Mesothelial cell of epicardium (in vitro differentiated cells): ENCODE results near the gene RBM4. TPM values are rescaled to one million over a fixed set of nuclear protein-coding genes. Genes with fewer than 3 reads are reported as not detected.

Source experiments
- DNase-seq, 2 experiments: peaks; one replicate each; pipeline ENCODE4 v3.0.0; 2021; ENCODE audit warnings: low spot score in 2 of 2; ENCODE audit not compliant: unreplicated experiment in 2 of 2
- H3K27ac Mint-ChIP-seq: 2 replicates; pipeline ENCODE4 v1.8.0; 2021; ENCODE audit warnings: mixed read lengths
- H3K27me3 Mint-ChIP-seq: 2 replicates; pipeline ENCODE4 v1.8.0; 2021; ENCODE audit warnings: low read depth, mixed read lengths
- H3K36me3 Mint-ChIP-seq: 2 replicates; pipeline ENCODE4 v1.8.0; 2021; ENCODE audit warnings: mixed read lengths
- H3K4me1 Mint-ChIP-seq: 2 replicates; pipeline ENCODE4 v1.8.0; 2021; ENCODE audit warnings: mixed read lengths
- H3K4me3 Mint-ChIP-seq: 2 replicates; pipeline ENCODE4 v1.8.0; 2021; ENCODE audit warnings: mild to moderate bottlenecking, moderate library complexity, mixed read lengths
- H3K9me3 Mint-ChIP-seq: 2 replicates; pipeline ENCODE4 v1.8.0; 2021; ENCODE audit warnings: mixed read lengths
- CTCF ChIP-seq: fragments of 200-600 bp; sonication (generic); IDR thresholded peaks from one replicate; pipeline ENCODE4 v1.5.0; 2021; ENCODE audit warnings: antibody characterized with exemption; ENCODE audit not compliant: unreplicated experiment
- total RNA-seq: library from RNA; stranded (reverse); gene quantifications from 3 replicates; pipeline ENCODE4 v1.2.1, GENCODE V29; 2021

RBM4 gene
- total RNA-seq, 1 donor from 2014 or later: 240 TPM

DNA sequence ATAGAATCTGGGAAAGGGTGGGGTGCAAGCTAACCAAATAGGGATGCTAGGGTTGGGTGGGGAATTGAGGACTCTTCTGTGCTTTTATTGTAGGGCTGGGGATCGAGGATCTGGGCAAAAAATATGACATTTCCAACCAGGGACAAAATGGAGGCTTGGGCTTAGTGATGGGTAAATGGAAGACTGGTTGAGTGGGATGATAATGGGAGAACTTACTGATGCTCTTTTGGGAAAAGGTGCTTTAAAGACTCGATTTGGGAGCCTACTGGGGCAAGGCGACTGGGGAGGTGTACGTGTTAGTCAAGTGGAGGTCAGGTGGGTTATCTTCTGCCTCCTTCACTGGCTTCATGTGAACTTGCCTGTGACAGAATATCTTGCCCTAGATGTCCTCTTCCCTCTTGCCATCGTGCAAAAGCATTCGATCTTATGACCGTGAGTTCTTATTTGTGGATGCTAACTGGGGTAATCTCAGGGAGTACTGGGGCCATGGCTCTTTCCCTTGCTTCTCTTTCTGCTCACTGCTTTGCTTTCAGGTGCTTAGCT is 10.4 kb upstream of the RBM4 start:
- Mint-ChIP-seq H3K9me3 (no peaks in the 10 kb centered on the region), H3K27me3 (no peaks in the 10 kb centered on the region), H3K36me3 (peaks cover 39% of the 10 kb centered on the region), H3K4me3 (no peak overlapping the region), H3K4me1 (no peaks in the 10 kb centered on the region), H3K27ac (no peak overlapping the region)
- no peak for TF ChIP-seq CTCF
- no peak for DNase-seq

- H3K27ac Mint-ChIP-seq: no peak overlapping the region
- no peaks in the 10 kb centered on the region for H3K9me3 Mint-ChIP-seq
- no peaks in the 10 kb centered on the region for H3K4me1 Mint-ChIP-seq
- H3K36me3 Mint-ChIP-seq: peaks cover 39% of the 10 kb centered on the region
- no peaks in the 10 kb centered on the region for H3K27me3 Mint-ChIP-seq
- DNase-seq: no peak
- TF ChIP-seq CTCF: no peak
- H3K4me3 Mint-ChIP-seq: no peak overlapping the region
Measured at GRCh38 chr11:66629356-66629755, 9.1 kb upstream of the RBM4 start.

DNA sequence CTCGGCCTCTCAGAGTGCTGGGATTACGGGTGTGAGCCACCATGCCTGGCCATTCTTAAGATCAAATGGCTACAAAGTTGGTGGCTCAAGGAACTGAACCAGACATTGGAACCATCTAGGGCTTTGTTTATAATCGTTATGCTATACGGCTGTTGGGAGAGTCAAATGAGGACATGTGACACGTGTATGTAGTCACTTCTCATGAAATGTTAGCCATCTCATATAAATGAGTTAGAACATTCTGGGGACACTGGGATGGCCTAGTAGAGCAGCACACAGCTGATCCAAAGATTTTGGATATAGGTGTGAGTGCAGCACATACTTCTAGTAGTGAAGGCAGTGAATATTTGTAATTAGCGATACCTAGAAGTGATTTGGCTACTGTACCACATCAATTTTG is 6.6 kb upstream of the RBM4 start:
- no peaks in the 10 kb centered on the region for H3K27me3 Mint-ChIP-seq
- peaks cover 39% of the 10 kb centered on the region for H3K36me3 Mint-ChIP-seq
- no peak overlapping the region for H3K4me3 Mint-ChIP-seq
- no peak for DNase-seq
- no peaks in the 10 kb centered on the region for H3K4me1 Mint-ChIP-seq
- H3K9me3 Mint-ChIP-seq: no peaks in the 10 kb centered on the region
- no peak overlapping the region for H3K27ac Mint-ChIP-seq
- TF ChIP-seq CTCF: no peak

DNA sequence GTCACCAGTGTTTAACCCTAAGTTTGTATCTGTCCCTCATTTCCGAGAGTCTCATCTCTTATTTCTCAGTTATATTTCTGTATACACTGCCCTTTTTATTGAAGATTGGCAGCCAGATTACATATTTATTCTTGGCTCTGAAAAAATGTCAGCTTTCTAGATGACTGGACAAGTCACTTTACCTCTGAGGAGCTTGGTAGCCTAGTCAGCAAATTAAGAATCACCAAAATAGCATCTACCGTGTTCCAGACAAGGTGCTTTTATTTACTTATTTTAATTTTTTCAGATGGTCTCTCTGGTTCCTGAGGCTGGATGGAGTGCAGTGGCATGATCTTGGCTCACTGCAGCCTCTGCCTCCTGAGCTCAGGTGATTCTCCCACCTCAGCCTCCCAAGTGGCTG is 5.6 kb upstream of the RBM4 start:
- TF ChIP-seq CTCF: no peak
- Mint-ChIP-seq H3K4me1 (peaks cover 6% of the 10 kb centered on the region), H3K27me3 (no peaks in the 10 kb centered on the region), H3K27ac (no peak overlapping the region), H3K36me3 (peaks cover 32% of the 10 kb centered on the region), H3K9me3 (no peaks in the 10 kb centered on the region), H3K4me3 (no peak overlapping the region)
- no peak for DNase-seq

DNA sequence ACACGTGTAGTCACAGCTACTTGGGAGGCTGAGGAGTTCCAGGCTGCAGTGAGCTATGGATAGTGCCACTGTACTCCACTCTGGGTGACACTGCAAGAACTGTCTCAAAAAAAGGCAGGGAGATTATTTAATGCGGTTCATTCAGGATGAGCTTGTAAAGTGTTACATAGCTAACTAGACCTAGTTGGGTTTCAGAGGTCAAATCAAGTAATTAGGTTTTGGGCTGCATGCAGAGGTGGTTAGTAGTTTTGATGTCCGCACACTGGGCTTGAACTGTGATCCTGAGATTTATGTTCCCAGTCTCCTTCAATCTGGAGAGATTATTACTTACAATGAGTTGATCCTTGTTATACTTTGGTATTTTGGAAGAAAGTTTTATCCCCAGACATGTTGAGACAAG is 2.1 kb upstream of the RBM4 start:
- TF ChIP-seq CTCF: no peak
- Mint-ChIP-seq H3K27me3 (no peaks in the 10 kb centered on the region), H3K9me3 (no peaks in the 10 kb centered on the region), H3K36me3 (peaks cover 26% of the 10 kb centered on the region), H3K27ac (no peak overlapping the region), H3K4me3 (no peak overlapping the region), H3K4me1 (peaks cover 30% of the 10 kb centered on the region)
- DNase-seq: no peak
